ENCODE measurements around the gene ACAA2.
"Not testable (repeated sequence)": the region's sequence is repeated elsewhere in the genome, so short reads cannot be mapped to it uniquely, and the experiment has no call there.

- not testable (repeated sequence) for TF ChIP-seq CTCF (IDR thresholded peaks at IDR 0.05); SIN3A (IDR thresholded peaks at IDR 0.05; ENCODE audit: borderline replicate concordance, low read depth, low read length); FOXJ3 (CRISPR knock-in tag; IDR thresholded peaks at IDR 0.05)
Observed at GRCh38 chr18:49837316-49837835, 24.0 kb upstream of the ACAA2 start.

All from SK-N-SH (cell line).